Measurements from ENCODE around the gene KMT2C.
"Not testable (repeated sequence)": the region's sequence is repeated elsewhere in the genome, so short reads cannot be mapped to it uniquely, and the experiment has no call there.

KMT2C gene

GRCh38 chr7:152313831-152314604 is 121.8 kb downstream of the KMT2C start:
- in situ Hi-C loops (cut with HindIII; ENCODE audit: low sequenced_read_pairs): no loop called here

- in situ Hi-C loops (cut with HindIII; ENCODE audit: low sequenced_read_pairs): no loop called here
These were observed 122.6 kb downstream of the KMT2C start for GRCh38 chr7:152313217-152313616.

- in situ Hi-C loops (cut with HindIII; ENCODE audit: low sequenced_read_pairs): no loop called here
These were observed 123.5 kb downstream of the KMT2C start for GRCh38 chr7:152312316-152312715.

GRCh38 chr7:152307902-152308301 is 127.9 kb downstream of the KMT2C start:
- in situ Hi-C loops (cut with HindIII; ENCODE audit: low sequenced_read_pairs): no loop called here

- in situ Hi-C loops (cut with HindIII; ENCODE audit: low sequenced_read_pairs): not testable (repeated sequence)
These were observed 136.2 kb downstream of the KMT2C start for GRCh38 chr7:152299542-152300143.

- in situ Hi-C loops (cut with HindIII; ENCODE audit: low sequenced_read_pairs): no loop called here
These were observed 142.9 kb downstream of the KMT2C start for GRCh38 chr7:152292897-152293296.

GRCh38 chr7:152286972-152287371 is 148.8 kb downstream of the KMT2C start:
- in situ Hi-C loops (cut with HindIII; ENCODE audit: low sequenced_read_pairs): not testable (repeated sequence)

GRCh38 chr7:152286219-152286618 is 149.6 kb downstream of the KMT2C start:
- in situ Hi-C loops (cut with HindIII; ENCODE audit: low sequenced_read_pairs): not testable (repeated sequence)

- in situ Hi-C loops (cut with HindIII; ENCODE audit: low sequenced_read_pairs): not testable (repeated sequence)
These were observed 150.8 kb downstream of the KMT2C start for GRCh38 chr7:152284998-152285397.

- in situ Hi-C loops (cut with HindIII; ENCODE audit: low sequenced_read_pairs): not testable (repeated sequence)
These were observed 158.1 kb downstream of the KMT2C start for GRCh38 chr7:152277687-152278086.

- in situ Hi-C loops (cut with HindIII; ENCODE audit: low sequenced_read_pairs): not testable (repeated sequence)
These were observed 165.4 kb downstream of the KMT2C start for GRCh38 chr7:152270427-152270826.

- in situ Hi-C loops (cut with HindIII; ENCODE audit: low sequenced_read_pairs): not testable (repeated sequence)
These were observed 168.9 kb downstream of the KMT2C start for GRCh38 chr7:152266859-152267258.

GRCh38 chr7:152264915-152265314 is 170.9 kb downstream of the KMT2C start:
- in situ Hi-C loops (cut with HindIII; ENCODE audit: low sequenced_read_pairs): not testable (repeated sequence)

GRCh38 chr7:152262146-152262545 is 173.7 kb downstream of the KMT2C start:
- in situ Hi-C loops (cut with HindIII; ENCODE audit: low sequenced_read_pairs): not testable (repeated sequence)

GRCh38 chr7:152259645-152260044 is 176.2 kb downstream of the KMT2C start:
- in situ Hi-C loops (cut with HindIII; ENCODE audit: low sequenced_read_pairs): not testable (repeated sequence)

GRCh38 chr7:152247851-152248250 is 188.0 kb downstream of the KMT2C start:
- in situ Hi-C loops (cut with HindIII; ENCODE audit: low sequenced_read_pairs): not testable (repeated sequence)

- in situ Hi-C loops (cut with HindIII; ENCODE audit: low sequenced_read_pairs): not testable (repeated sequence)
These were observed 190.4 kb downstream of the KMT2C start for GRCh38 chr7:152245417-152245816.

- in situ Hi-C loops (cut with HindIII; ENCODE audit: low sequenced_read_pairs): not testable (repeated sequence)
These were observed 192.3 kb downstream of the KMT2C start for GRCh38 chr7:152243464-152243863.

GRCh38 chr7:152241301-152241700 is 194.5 kb downstream of the KMT2C start:
- in situ Hi-C loops (cut with HindIII; ENCODE audit: low sequenced_read_pairs): not testable (repeated sequence)

- in situ Hi-C loops (cut with HindIII; ENCODE audit: low sequenced_read_pairs): not testable (repeated sequence)
These were observed 199.5 kb downstream of the KMT2C start for GRCh38 chr7:152236306-152236705.

GRCh38 chr7:152234421-152234820 is 201.4 kb downstream of the KMT2C start:
- in situ Hi-C loops (cut with HindIII; ENCODE audit: low sequenced_read_pairs): not testable (repeated sequence)

- in situ Hi-C loops (cut with HindIII; ENCODE audit: low sequenced_read_pairs): no loop called here
These were observed 204.7 kb downstream of the KMT2C start for GRCh38 chr7:152231089-152231488.

Measured in endothelial cell of hepatic sinusoid (primary cell).